ENCODE results near the gene FADS2. TPM values are rescaled to one million over a fixed set of nuclear protein-coding genes. Genes with fewer than 3 reads are reported as not detected.

FADS2 gene
- total and polyA plus RNA-seq, 9 of the 15 experiments (the other 6 are each of a cell fraction or from before 2014, with no cell fraction given): 2.9 to 42.8 (median 16.2) TPM

DNA sequence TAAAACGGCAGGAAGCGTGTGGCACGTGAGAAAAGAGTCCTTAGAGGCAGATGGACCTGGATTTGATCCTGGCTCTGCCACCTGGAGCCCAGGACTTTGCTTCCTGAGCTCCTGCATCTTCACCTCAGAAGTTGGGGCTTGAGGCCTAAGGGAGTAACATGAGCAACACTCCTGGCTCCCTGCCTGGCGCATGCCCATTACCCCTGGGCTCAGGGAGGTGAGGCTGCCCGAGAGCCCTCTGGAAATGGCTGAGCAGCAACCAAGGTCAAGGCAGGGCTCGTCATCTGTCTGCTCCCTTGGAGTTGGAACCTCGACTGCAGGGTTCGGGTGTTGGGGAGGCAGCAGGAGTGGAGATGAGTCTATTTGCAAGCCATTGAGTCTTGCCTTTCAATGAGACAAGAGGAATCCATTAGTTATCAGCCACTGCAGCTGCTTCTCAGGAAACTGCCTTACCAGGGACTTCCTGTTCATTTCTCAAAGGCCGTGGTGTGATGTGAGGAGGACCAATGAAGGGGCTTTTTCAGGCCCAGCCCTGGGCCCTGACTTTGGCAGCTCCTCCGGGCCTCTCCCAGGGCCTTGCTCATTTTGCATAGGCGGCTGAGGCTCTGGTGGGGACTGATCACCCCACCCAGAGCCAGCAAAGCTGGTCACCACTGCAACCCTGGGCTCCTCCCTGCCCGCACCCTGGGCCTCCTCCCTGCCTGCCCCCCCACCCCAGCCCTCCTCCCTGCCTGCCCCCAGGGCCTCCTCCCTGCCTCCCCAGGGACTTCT, 6.4 kb downstream of the FADS2 start (continued):
- TF ChIP-seq ZNF592 (IDR thresholded peaks at IDR 0.05) (peak; percentile 99), MYC (IDR thresholded peaks at IDR 0.05; ENCODE audit: low read depth, low read length) (no peak), MYC (CRISPR knock-in tag; IDR thresholded peaks at IDR 0.05; ENCODE audit: borderline replicate concordance, low read depth) (peak; percentile 73; the same call in 1 of the 2 replicates), ZNF695 (CRISPR knock-in tag; IDR thresholded peaks at IDR 0.05) (0 out of 2 replicates have a peak, but pooled peaks have one; percentile 33), PTRF (tag; IDR thresholded peaks at IDR 0.05) (peak; percentile 63; the same call in 1 of the 2 replicates), SOX6 (IDR thresholded peaks at IDR 0.05) (no peak; the same call in 1 of the 2 replicates), MBD2 (IDR thresholded peaks at IDR 0.05; ENCODE audit: borderline replicate concordance, low read depth) (peak; percentile 35; the same call in 1 of the 2 replicates), TAL1 (IDR thresholded peaks at IDR 0.05) (peak; percentile 74), BDP1 (IDR thresholded peaks at IDR 0.05; ENCODE audit: insufficient read depth, insufficient read length) (no peak), FOSL1 (tag; conservative IDR thresholded peaks at IDR 0.05) (0 out of 2 replicates have a peak, but pooled peaks have one; percentile 10), NBN (IDR thresholded peaks at IDR 0.05; ENCODE audit: low read depth) (no peak), ATF1 (CRISPR knock-in tag; IDR thresholded peaks at IDR 0.05) (no peak), ATF1 (tag; IDR thresholded peaks at IDR 0.05) (0 out of 2 replicates have a peak, but pooled peaks have one; percentile 43), PHF20 (IDR thresholded peaks at IDR 0.05; ENCODE audit: partially characterized antibody) (no peak), ZNF165 (CRISPR knock-in tag; IDR thresholded peaks at IDR 0.05; ENCODE audit: borderline replicate concordance) (peak; percentile 6; the same call in 1 of the 2 replicates)
- TF ChIP-seq, protein P1, sequence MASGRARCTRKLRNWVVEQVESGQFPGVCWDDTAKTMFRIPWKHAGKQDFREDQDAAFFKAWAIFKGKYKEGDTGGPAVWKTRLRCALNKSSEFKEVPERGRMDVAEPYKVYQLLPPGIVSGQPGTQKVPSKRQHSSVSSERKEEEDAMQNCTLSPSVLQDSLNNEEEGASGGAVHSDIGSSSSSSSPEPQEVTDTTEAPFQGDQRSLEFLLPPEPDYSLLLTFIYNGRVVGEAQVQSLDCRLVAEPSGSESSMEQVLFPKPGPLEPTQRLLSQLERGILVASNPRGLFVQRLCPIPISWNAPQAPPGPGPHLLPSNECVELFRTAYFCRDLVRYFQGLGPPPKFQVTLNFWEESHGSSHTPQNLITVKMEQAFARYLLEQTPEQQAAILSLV (tag; IDR thresholded peaks at IDR 0.05): peak; percentile 58; the same call in 1 of the 2 replicates
- TF ChIP-seq, protein P2, sequence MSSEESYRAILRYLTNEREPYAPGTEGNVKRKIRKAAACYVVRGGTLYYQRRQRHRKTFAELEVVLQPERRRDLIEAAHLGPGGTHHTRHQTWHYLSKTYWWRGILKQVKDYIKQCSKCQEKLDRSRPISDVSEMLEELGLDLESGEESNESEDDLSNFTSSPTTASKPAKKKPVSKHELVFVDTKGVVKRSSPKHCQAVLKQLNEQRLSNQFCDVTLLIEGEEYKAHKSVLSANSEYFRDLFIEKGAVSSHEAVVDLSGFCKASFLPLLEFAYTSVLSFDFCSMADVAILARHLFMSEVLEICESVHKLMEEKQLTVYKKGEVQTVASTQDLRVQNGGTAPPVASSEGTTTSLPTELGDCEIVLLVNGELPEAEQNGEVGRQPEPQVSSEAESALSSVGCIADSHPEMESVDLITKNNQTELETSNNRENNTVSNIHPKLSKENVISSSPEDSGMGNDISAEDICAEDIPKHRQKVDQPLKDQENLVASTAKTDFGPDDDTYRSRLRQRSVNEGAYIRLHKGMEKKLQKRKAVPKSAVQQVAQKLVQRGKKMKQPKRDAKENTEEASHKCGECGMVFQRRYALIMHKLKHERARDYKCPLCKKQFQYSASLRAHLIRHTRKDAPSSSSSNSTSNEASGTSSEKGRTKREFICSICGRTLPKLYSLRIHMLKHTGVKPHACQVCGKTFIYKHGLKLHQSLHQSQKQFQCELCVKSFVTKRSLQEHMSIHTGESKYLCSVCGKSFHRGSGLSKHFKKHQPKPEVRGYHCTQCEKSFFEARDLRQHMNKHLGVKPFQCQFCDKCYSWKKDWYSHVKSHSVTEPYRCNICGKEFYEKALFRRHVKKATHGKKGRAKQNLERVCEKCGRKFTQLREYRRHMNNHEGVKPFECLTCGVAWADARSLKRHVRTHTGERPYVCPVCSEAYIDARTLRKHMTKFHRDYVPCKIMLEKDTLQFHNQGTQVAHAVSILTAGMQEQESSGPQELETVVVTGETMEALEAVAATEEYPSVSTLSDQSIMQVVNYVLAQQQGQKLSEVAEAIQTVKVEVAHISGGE (CRISPR knock-in tag; IDR thresholded peaks at IDR 0.05): peak in 1 of 3 experiments; percentile 79; a peak in 2 of 6 replicates
